GM12891 (cell line): ENCODE results near the gene SZT2.

Source experiments
- PAX5 ChIP-seq: IDR thresholded peaks from 2 replicates; pipeline ENCODE4 v1.6.1; 2011; ENCODE audit warnings: low read length, moderate library complexity, mild to moderate bottlenecking; ENCODE audit not compliant: insufficient read depth, severe bottlenecking
- POLR2A ChIP-seq: IDR thresholded peaks from 2 replicates; pipeline ENCODE4 v1.6.1; 2011; ENCODE audit warnings: low read depth, low read length, control low read depth
- POLR2AphosphoS5 ChIP-seq: IDR thresholded peaks from 2 replicates; pipeline ENCODE4 v1.6.1; 2011; ENCODE audit warnings: low read depth, low read length, control low read depth
- POU2F2 ChIP-seq: IDR thresholded peaks from 2 replicates; pipeline ENCODE4 v1.6.1; 2011; ENCODE audit warnings: low read depth, mild to moderate bottlenecking, control low read depth, low read length, moderate library complexity
- SPI1 ChIP-seq: IDR thresholded peaks from 2 replicates; pipeline ENCODE4 v1.6.1; 2011; ENCODE audit warnings: low read depth, low read length, control low read depth
- TAF1 ChIP-seq: IDR thresholded peaks from 2 replicates; pipeline ENCODE4 v1.6.1; 2011; ENCODE audit warnings: low read depth, low read length, control low read depth

DNA sequence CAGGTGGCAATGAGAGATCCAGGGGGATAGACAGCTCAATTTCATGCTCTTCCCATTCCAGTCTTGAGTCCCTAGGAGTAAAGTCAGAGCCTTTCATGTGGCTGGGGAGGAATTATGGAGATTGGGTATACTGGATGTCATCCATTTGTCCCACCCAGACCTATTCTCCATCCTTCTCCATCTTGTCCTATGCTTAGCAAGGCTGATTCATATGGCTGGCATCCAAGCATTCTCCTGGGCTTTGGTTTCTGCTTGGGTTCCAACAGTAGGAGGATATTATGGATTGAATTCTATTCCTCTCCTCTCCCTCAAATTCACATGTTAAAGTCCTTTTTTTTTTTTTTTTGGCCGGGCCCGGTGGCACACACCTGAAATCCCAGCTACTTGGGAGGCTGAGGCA, 34.8 kb upstream of the SZT2 start:
- TF ChIP-seq POLR2AphosphoS5 (no peak), POLR2A (no peak), TAF1 (no peak), SPI1 (no peak), PAX5 (no peak), POU2F2 (no peak)
